ENCODE data around the gene CYP1B1.

The CYP1B1 gene

GRCh38 chr2:38074058-38074763 lies 1.7 kb downstream of the CYP1B1 start:
- no peak overlapping the region for H3K4me3 ChIP-seq (ENCODE audit: low read length)
- H3K27ac ChIP-seq (ENCODE audit: low read length), result no peak overlapping the region
- H3K9me3 ChIP-seq (replicated peaks; ENCODE audit: insufficient read depth, low read length), result no peaks in the 10 kb centered on the region
- no peaks in the 10 kb centered on the region for H3K79me2 ChIP-seq (ENCODE audit: low read length)
- H3K9me2 ChIP-seq (replicated peaks; ENCODE audit: insufficient read depth, low read length), result no peaks in the 10 kb centered on the region
- H3K27me3 ChIP-seq (replicated peaks; ENCODE audit: insufficient read depth, low read length), result no peaks in the 10 kb centered on the region
- H3K9ac ChIP-seq (ENCODE audit: low read length), result no peak overlapping the region
- DNase-seq, result no peak
- no peaks in the 10 kb centered on the region; the same call in 1 of the 2 replicates for H3F3A ChIP-seq (ENCODE audit: insufficient read depth, low read length)
- H3K4me2 ChIP-seq (ENCODE audit: low read depth, low read length), result no peak overlapping the region
- no peaks in the 10 kb centered on the region for H3K4me1 ChIP-seq (ENCODE audit: low read length)
- no peak overlapping the region for H2AFZ ChIP-seq (ENCODE audit: low read length)
- no peaks in the 10 kb centered on the region for H4K20me1 ChIP-seq (ENCODE audit: insufficient read depth, low read length)
- no peak for TF ChIP-seq CTCF (IDR thresholded peaks at IDR 0.05; ENCODE audit: low read length)
- no peak for TF ChIP-seq EZH2phosphoT487 (IDR thresholded peaks at IDR 0.05; ENCODE audit: low read length)
- TF ChIP-seq EZH2 (optimal IDR thresholded peaks at IDR 0.05; ENCODE audit: low read depth, low read length), result no peak
- no peaks in the 10 kb centered on the region for H3K36me3 ChIP-seq (replicated peaks; ENCODE audit: insufficient read depth, low read length)

GRCh38 chr2:38073211-38074057 lies 2.5 kb downstream of the CYP1B1 start:
- Histone ChIP-seq H3K4me2 (ENCODE audit: low read depth, low read length) (no peak overlapping the region), H3K9me2 (replicated peaks; ENCODE audit: insufficient read depth, low read length) (no peaks in the 10 kb centered on the region), H3K27me3 (replicated peaks; ENCODE audit: insufficient read depth, low read length) (no peaks in the 10 kb centered on the region), H3K4me3 (ENCODE audit: low read length) (no peak overlapping the region), H3K36me3 (replicated peaks; ENCODE audit: insufficient read depth, low read length) (no peaks in the 10 kb centered on the region), H3K27ac (ENCODE audit: low read length) (no peak overlapping the region), H3K4me1 (ENCODE audit: low read length) (no peaks in the 10 kb centered on the region), H3K9me3 (replicated peaks; ENCODE audit: insufficient read depth, low read length) (no peaks in the 10 kb centered on the region), H4K20me1 (ENCODE audit: insufficient read depth, low read length) (no peaks in the 10 kb centered on the region), H3K9ac (ENCODE audit: low read length) (no peak overlapping the region), H3F3A (ENCODE audit: insufficient read depth, low read length) (no peaks in the 10 kb centered on the region; the same call in 1 of the 2 replicates), H2AFZ (ENCODE audit: low read length) (no peak overlapping the region), H3K79me2 (ENCODE audit: low read length) (no peaks in the 10 kb centered on the region)
- TF ChIP-seq CTCF (IDR thresholded peaks at IDR 0.05; ENCODE audit: low read length), result no peak
- TF ChIP-seq EZH2 (optimal IDR thresholded peaks at IDR 0.05; ENCODE audit: low read depth, low read length), result no peak
- no peak for TF ChIP-seq EZH2phosphoT487 (IDR thresholded peaks at IDR 0.05; ENCODE audit: low read length)
- no peak for DNase-seq

- H3K27ac ChIP-seq (ENCODE audit: low read length), result no peak overlapping the region
- H3F3A ChIP-seq (ENCODE audit: insufficient read depth, low read length), result no peaks in the 10 kb centered on the region
- H3K4me3 ChIP-seq (ENCODE audit: low read length), result no peak overlapping the region
- H3K9ac ChIP-seq (ENCODE audit: low read length), result no peak overlapping the region
- H3K27me3 ChIP-seq (replicated peaks; ENCODE audit: insufficient read depth, low read length), result no peaks in the 10 kb centered on the region
- TF ChIP-seq CTCF (IDR thresholded peaks at IDR 0.05; ENCODE audit: low read length) (no peak), EZH2 (optimal IDR thresholded peaks at IDR 0.05; ENCODE audit: low read depth, low read length) (no peak), EZH2phosphoT487 (IDR thresholded peaks at IDR 0.05; ENCODE audit: low read length) (no peak)
- H3K4me2 ChIP-seq (ENCODE audit: low read depth, low read length), result no peak overlapping the region
- no peaks in the 10 kb centered on the region for H3K36me3 ChIP-seq (replicated peaks; ENCODE audit: insufficient read depth, low read length)
- no peaks in the 10 kb centered on the region for H3K9me3 ChIP-seq (replicated peaks; ENCODE audit: insufficient read depth, low read length)
- H3K9me2 ChIP-seq (replicated peaks; ENCODE audit: insufficient read depth, low read length), result no peaks in the 10 kb centered on the region
- H4K20me1 ChIP-seq (ENCODE audit: insufficient read depth, low read length), result no peaks in the 10 kb centered on the region
- no peak overlapping the region for H2AFZ ChIP-seq (ENCODE audit: low read length)
- H3K4me1 ChIP-seq (ENCODE audit: low read length), result no peaks in the 10 kb centered on the region
- no peak for DNase-seq
- no peaks in the 10 kb centered on the region for H3K79me2 ChIP-seq (ENCODE audit: low read length)
These were observed 5.5 kb downstream of the CYP1B1 start for GRCh38 chr2:38070438-38070837.
